ENCODE measurements around the gene WWOX.

WWOX gene

DNA sequence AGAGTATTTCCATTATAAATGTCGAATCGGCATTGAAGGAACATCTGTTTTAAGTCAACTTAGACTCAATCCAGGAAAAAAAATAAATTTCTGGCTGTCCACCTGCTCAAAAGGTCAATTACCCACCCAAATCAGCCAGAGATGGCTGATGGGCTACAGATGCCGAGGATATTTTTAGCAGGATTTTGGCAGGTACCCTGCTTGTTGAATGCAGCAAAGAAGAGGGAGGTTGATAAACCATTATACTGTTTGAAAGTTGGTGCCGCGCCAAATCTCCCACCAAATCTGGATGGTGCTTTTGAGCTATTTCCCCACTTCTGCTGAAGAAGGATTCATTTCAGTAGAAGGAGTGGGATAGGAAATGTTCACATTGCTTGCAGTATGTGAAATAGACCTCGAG is 963.4 kb downstream of the WWOX start:
- ATAC-seq, result no peak
- TF ChIP-seq, protein P1, sequence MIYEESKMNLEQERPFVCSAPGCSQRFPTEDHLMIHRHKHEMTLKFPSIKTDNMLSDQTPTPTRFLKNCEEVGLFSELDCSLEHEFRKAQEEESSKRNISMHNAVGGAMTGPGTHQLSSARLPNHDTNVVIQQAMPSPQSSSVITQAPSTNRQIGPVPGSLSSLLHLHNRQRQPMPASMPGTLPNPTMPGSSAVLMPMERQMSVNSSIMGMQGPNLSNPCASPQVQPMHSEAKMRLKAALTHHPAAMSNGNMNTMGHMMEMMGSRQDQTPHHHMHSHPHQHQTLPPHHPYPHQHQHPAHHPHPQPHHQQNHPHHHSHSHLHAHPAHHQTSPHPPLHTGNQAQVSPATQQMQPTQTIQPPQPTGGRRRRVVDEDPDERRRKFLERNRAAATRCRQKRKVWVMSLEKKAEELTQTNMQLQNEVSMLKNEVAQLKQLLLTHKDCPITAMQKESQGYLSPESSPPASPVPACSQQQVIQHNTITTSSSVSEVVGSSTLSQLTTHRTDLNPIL (CRISPR knock-in tag; IDR thresholded peaks at IDR 0.05; ENCODE audit: low read depth), result no peak
- TF ChIP-seq GLIS3 (CRISPR knock-in tag; IDR thresholded peaks at IDR 0.05) (no peak), SNAI2 (CRISPR knock-in tag; IDR thresholded peaks at IDR 0.05) (no peak), TOX (CRISPR knock-in tag; IDR thresholded peaks at IDR 0.05; ENCODE audit: borderline replicate concordance) (no peak), RARB (CRISPR knock-in tag; IDR thresholded peaks at IDR 0.05) (no peak), ZC3H10 (CRISPR knock-in tag; IDR thresholded peaks at IDR 0.05) (no peak), ZNF565 (CRISPR knock-in tag; conservative IDR thresholded peaks at IDR 0.05; ENCODE audit: low read depth) (no peak), ZFP3 (CRISPR knock-in tag; IDR thresholded peaks at IDR 0.05) (no peak)
- TF ChIP-seq, protein P2, sequence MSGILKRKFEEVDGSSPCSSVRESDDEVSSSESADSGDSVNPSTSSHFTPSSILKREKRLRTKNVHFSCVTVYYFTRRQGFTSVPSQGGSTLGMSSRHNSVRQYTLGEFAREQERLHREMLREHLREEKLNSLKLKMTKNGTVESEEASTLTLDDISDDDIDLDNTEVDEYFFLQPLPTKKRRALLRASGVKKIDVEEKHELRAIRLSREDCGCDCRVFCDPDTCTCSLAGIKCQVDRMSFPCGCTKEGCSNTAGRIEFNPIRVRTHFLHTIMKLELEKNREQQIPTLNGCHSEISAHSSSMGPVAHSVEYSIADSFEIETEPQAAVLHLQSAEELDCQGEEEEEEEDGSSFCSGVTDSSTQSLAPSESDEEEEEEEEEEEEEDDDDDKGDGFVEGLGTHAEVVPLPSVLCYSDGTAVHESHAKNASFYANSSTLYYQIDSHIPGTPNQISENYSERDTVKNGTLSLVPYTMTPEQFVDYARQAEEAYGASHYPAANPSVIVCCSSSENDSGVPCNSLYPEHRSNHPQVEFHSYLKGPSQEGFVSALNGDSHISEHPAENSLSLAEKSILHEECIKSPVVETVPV (CRISPR knock-in tag; IDR thresholded peaks at IDR 0.05), result no peak
- TF ChIP-seq, protein P3, sequence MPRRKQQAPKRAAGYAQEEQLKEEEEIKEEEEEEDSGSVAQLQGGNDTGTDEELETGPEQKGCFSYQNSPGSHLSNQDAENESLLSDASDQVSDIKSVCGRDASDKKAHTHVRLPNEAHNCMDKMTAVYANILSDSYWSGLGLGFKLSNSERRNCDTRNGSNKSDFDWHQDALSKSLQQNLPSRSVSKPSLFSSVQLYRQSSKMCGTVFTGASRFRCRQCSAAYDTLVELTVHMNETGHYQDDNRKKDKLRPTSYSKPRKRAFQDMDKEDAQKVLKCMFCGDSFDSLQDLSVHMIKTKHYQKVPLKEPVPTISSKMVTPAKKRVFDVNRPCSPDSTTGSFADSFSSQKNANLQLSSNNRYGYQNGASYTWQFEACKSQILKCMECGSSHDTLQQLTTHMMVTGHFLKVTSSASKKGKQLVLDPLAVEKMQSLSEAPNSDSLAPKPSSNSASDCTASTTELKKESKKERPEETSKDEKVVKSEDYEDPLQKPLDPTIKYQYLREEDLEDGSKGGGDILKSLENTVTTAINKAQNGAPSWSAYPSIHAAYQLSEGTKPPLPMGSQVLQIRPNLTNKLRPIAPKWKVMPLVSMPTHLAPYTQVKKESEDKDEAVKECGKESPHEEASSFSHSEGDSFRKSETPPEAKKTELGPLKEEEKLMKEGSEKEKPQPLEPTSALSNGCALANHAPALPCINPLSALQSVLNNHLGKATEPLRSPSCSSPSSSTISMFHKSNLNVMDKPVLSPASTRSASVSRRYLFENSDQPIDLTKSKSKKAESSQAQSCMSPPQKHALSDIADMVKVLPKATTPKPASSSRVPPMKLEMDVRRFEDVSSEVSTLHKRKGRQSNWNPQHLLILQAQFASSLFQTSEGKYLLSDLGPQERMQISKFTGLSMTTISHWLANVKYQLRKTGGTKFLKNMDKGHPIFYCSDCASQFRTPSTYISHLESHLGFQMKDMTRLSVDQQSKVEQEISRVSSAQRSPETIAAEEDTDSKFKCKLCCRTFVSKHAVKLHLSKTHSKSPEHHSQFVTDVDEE (CRISPR knock-in tag; IDR thresholded peaks at IDR 0.05), result no peak
- TF ChIP-seq, protein P4, sequence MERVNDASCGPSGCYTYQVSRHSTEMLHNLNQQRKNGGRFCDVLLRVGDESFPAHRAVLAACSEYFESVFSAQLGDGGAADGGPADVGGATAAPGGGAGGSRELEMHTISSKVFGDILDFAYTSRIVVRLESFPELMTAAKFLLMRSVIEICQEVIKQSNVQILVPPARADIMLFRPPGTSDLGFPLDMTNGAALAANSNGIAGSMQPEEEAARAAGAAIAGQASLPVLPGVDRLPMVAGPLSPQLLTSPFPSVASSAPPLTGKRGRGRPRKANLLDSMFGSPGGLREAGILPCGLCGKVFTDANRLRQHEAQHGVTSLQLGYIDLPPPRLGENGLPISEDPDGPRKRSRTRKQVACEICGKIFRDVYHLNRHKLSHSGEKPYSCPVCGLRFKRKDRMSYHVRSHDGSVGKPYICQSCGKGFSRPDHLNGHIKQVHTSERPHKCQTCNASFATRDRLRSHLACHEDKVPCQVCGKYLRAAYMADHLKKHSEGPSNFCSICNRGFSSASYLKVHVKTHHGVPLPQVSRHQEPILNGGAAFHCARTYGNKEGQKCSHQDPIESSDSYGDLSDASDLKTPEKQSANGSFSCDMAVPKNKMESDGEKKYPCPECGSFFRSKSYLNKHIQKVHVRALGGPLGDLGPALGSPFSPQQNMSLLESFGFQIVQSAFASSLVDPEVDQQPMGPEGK (CRISPR knock-in tag; IDR thresholded peaks at IDR 0.05; ENCODE audit: borderline replicate concordance), result no peak

DNA sequence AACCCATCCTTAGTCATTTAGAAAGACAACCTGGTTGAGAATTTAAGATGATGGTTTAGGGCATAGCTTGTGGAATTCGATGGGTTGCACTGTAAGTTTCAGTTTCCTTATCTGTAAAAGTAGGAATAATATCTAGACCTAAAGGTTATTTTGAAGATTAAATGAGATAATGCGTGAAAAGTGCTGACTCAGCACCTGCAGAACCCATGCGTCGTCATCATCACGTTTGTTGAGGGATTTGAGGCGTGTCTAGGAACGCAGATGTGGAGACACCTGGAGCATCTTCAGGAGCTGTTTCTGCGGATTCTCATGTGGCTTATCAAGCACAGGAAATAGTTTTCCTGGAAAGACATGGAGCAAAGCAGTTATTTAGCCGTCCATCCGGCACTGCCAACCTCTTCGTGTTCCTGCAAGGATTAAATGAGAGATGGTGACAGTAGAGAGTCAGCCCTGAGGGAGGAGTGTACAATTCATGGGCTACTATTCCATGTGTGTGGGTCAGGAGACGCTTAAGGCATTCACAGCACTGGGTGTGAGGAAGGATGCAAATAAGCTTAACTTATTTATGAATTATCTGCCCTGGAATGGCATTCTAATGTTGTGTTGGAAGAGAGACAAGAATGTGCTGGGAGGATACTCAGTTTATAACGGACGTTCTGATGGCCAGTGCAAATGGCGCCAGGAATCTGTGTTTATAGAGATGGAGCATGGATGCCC is 965.0 kb downstream of the WWOX start:
- no peak for TF ChIP-seq ESRRG (CRISPR knock-in tag; IDR thresholded peaks at IDR 0.05)
- TF ChIP-seq, protein P4 (CRISPR knock-in tag; IDR thresholded peaks at IDR 0.05; ENCODE audit: borderline replicate concordance), result no peak
- TF ChIP-seq, protein P2 (CRISPR knock-in tag; IDR thresholded peaks at IDR 0.05), result no peak
- no peak for TF ChIP-seq ZNF8 (CRISPR knock-in tag; IDR thresholded peaks at IDR 0.05)
- TF ChIP-seq ZFP3 (CRISPR knock-in tag; IDR thresholded peaks at IDR 0.05), result no peak
- TF ChIP-seq, protein P1 (CRISPR knock-in tag; IDR thresholded peaks at IDR 0.05; ENCODE audit: low read depth), result no peak
- no peak for TF ChIP-seq ZFP30 (CRISPR knock-in tag; IDR thresholded peaks at IDR 0.05)
- TF ChIP-seq, protein P3 (CRISPR knock-in tag; IDR thresholded peaks at IDR 0.05), result no peak
- no peak for TF ChIP-seq RARB (CRISPR knock-in tag; IDR thresholded peaks at IDR 0.05)
- no peak for TF ChIP-seq OSR1 (CRISPR knock-in tag; IDR thresholded peaks at IDR 0.05)
- TF ChIP-seq PPARA (CRISPR knock-in tag; IDR thresholded peaks at IDR 0.05; ENCODE audit: borderline replicate concordance), result no peak
- no peak for TF ChIP-seq CSDC2 (CRISPR knock-in tag; IDR thresholded peaks at IDR 0.05)
- TF ChIP-seq ISL1 (CRISPR knock-in tag; IDR thresholded peaks at IDR 0.05), result no peak
- ATAC-seq, result no peak

All from SK-N-SH treated with all-trans-retinoic acid at 6 μM for 48 hours (cell line).